Kidney tubule cell (primary cell): ENCODE measurements around the gene FIGNL1.

Experiments used
- DNase-seq: peaks from one replicate; pipeline ENCODE4 v3.0.0-alpha.2; 2018; ENCODE audit warnings: low spot score

Gene FIGNL1

DNA sequence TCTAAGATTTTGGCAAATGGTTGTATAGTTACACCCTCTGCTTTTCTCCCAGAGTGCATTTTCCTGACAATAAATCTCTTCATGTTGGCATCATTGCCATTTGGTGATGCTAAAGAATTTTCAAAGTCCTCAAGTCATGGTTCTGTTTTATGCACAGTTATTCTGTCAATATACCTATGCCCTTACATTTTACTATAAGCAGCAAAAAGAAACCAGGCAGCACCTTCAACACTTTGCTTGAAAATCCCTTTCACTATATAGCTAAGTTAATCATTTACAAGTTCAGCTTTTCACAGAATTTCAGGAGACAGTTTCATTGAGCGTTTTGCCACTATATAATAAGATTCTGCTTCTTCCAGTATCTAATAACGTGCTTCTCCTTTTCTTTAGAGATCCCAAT is 22.6 kb downstream of the FIGNL1 start:
- DNase-seq: no peak

DNA sequence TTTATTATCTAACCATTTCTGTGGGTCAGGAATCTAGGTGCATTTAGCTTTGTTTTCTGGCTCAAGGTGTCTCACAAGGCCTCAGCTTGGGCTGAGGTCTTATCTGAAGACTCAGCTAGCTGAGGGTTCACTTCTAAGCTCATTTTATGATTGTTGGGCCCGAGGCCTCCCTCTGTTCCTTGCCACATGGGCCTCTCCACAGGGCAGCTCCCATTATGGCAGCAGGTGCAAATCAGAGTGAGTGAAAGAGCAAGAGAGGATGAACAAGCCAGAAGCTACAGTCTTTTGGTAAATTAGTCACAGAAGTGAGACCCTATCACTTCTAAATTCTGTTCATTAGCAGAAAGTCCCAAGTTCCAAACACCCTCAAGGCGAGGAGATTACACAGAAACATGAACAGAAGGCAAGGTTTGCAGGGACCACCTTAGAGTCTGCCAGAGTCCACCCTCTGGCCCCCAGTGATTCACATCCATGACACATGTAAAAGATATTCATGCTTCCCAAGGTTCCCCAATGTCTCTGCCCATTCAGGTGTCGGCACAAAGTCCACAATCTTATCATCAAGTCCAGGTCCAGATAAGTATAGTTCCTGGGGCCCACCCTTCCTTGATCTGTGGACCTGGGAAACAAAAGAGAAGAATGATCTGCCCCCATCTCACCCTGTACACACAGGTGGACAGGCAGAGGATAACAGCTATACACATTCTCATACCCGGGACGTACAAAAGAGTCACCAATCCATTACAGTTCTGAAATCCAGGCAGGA is 23.7 kb downstream of the FIGNL1 start:
- no peak for DNase-seq

- no peak for DNase-seq
These were observed 24.8 kb downstream of the FIGNL1 start for GRCh38 chr7:50425318-50425717.

- DNase-seq: no peak
These were observed 26.3 kb downstream of the FIGNL1 start for GRCh38 chr7:50423860-50424259.

GRCh38 chr7:50422858-50423257 is 27.3 kb downstream of the FIGNL1 start:
- DNase-seq: no peak

DNA sequence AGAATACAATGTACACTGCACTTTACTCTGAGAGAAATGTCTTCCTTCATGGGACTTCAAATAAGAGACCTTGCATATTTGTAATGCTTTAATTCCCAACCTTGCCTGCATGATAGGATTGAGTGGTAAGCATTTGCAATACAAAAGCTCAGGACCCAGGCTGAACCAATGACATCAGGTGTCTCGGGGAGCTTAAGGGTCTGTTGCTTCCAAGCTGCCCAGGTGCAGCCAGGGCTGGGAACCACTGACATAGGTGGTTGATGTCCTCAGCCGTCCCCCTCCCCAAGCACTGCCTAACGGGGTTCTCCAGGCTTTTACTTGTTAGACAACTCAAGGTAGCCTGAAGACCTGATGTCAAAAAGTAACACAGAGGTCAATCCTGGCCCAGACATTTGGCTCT is 29.1 kb downstream of the FIGNL1 start:
- DNase-seq: no peak

GRCh38 chr7:50418526-50419290 is 31.4 kb downstream of the FIGNL1 start:
- no peak for DNase-seq

GRCh38 chr7:50418086-50418515 is 32.0 kb downstream of the FIGNL1 start:
- DNase-seq: peak; percentile 77

DNA sequence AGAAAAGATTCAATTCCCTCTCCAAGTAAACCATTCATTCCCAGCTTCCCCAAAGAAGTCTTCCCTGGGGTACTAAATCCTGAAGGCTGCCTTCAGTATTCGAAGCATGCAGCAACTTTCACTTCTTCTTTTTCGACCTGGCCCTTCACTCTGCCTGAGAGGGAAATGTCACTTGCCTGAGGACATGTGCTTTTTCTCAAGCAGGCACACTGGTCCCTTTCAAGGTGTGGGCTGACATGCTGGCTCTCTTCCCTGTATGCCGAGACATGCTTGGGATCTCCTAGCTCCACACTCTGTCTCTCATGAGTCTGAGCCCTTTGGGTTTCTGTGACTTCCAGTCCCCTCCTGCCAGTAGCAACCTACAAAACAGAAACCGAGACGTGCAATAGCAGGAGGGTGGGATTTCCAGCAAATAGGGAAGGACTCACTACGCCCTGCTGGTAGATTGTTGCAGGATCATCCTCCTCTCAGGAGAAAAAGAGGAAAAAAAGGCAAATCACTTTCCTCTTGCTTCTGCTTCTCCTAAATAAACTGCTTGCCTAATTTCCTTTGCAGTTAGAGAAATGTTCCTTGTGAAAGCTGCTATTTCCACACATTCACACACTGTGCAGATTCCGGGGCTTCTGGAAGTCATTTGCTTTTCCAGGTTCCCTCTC is 33.5 kb downstream of the FIGNL1 start:
- DNase-seq: no peak

- no peak for DNase-seq
These were observed 34.2 kb downstream of the FIGNL1 start for GRCh38 chr7:50415844-50416364.

- no peak for DNase-seq
These were observed 36.6 kb downstream of the FIGNL1 start for GRCh38 chr7:50413561-50413960.

DNA sequence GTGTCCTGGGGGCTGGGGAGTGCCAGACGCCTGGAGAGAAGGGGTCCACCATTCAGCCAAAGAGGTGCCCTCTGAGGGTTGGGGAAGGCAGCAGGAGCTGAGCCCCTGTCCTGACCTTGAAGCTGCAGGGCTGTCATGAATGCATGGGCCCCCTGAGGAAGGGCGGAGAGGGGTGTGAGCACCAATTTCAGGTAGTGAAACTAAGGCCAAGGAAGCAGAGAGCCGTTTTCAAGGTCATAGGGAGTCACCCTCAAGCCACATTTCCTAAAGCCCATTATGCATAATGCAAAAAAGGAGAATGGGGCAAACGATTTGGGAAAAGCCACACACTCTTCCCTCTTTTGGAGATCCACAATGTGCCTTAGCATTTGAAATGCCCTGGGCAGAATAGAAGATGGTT is 37.2 kb downstream of the FIGNL1 start:
- no peak for DNase-seq

DNA sequence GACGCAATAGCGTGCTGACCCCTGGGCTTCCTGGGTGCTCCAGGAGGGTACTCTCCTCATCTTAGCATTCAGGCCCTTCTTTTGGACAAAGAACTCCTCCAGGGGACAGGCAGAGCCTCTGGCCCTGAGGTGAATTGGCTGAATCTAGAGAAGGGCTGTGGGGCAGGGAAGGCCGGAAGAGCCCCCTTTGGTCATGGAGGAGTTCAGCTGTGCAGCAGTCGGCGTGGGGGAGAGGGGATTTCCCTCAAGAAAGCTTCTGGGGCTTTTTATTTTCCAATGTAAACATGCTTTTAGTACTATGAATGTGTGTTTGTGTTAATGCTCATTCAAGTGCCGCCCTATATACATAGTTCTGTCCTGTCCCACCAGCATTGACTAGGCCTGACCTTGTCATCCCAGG is 38.8 kb downstream of the FIGNL1 start:
- no peak for DNase-seq

DNA sequence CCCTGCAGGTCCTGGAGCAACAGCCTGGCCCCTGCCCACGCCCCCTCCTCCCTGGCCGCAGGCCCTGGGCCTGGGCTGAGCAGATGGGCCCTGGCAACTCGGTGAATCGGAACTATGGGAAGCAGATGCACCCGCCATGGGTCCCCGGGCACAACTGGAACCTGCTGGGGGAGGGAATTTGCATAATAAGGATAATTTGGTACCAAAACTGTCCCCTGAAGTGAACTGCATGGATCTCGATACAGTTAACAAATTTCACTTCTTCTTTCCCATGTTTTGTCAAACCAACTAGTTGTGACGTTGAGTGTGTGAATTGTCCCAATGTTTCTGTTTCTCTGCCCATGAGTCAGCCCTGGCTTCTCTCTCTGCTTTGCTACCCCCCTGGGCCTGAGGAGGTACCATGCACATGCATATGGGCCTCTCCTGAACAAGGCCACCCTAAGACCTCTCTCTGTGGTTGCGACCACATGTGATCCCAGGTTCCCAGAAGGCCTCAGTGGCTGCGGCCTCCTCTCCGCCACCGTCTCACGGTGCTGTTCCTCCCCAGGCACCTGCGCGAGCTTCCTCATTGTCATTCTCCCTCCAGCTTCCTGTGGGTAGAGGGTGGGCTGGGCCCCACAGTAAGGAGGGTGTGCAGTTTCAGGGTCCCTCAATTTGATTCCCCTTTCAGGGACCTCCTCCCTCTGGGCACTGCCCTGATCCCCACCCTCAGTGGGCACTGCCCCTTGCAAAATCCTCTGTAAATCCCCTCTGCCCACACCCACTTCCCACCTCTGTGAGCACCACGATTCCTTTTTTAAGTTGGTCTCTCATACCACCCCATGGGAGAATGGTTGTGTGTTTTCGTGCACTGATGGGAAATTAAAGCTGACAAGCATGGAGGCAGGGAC is 40.0 kb downstream of the FIGNL1 start:
- DNase-seq: no peak

GRCh38 chr7:50406935-50407334 is 43.2 kb downstream of the FIGNL1 start:
- DNase-seq: no peak

DNA sequence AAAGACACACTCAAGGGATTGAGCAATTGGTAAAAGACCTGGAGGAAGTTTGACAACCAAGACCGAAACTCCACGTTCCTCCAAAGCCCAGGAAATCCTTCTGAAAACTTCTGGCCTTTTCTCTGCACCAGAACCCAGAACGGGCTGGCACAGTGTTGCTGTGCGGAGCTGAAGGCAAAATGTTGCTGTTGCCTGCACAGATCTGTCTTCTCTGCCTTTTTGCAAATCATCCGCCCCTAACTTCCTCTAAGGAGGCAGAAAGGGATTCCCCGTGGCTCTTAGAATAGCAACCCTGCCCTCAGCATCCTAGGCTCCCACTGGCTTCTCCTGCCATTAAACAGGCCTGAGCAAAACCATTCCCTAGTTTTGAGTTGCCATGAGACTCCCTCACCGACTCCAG is 44.9 kb downstream of the FIGNL1 start:
- no peak for DNase-seq

DNA sequence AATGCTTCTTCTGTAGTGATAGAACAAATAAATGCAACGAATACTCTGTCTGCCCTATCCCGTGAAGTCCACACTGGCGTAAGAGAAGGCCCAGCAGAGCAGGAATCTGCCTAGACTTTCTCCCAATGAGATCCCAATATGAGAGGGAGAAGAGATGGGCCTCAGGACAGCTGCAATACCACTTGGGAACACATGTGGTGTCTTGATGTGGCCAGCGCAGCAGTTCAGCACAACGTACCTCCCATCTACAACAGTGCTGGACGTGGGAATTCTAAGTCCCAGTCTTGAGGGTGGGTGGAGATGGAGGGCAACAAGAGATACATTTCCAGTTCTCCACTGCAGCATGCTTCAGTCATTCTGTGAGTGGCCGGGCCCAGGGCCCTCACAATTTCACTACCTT is 45.8 kb downstream of the FIGNL1 start:
- no peak for DNase-seq

GRCh38 chr7:50400114-50400513 is 50.0 kb downstream of the FIGNL1 start:
- peak; percentile 16 for DNase-seq

GRCh38 chr7:50399635-50400034 is 50.5 kb downstream of the FIGNL1 start:
- DNase-seq: no peak

DNA sequence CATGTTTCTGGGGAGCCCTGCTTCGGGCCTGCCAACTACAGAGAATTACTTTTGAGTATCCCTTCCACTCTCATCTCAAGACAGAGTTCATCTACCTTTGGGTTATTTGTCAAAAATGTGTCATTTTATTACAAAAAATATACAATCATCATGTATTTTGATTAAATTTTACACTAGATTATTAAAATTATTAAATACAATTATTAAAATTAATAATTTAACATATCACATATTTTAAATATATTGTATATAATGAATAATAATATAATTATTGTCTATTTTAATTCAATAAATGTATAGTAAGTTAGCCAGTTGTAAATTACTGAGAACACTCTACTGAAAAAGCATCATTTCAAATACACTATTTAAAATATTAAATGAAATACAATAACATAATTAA is 50.9 kb downstream of the FIGNL1 start:
- DNase-seq: no peak

- no peak for DNase-seq
These were observed 52.2 kb downstream of the FIGNL1 start for GRCh38 chr7:50397971-50398324.
